GM18907 (cell line): Measurements from ENCODE around the gene COL27A1.
"Not testable (repeated sequence)": the region's sequence is repeated elsewhere in the genome, so short reads cannot be mapped to it uniquely, and the experiment has no call there.

Experiments used
- ATAC-seq: cut with Tn5 transposase; IDR thresholded peaks from one replicate; pipeline ENCODE4 v1.9.1; 2021; ENCODE audit warnings: mild to moderate bottlenecking, moderate library complexity; ENCODE audit not compliant: unreplicated experiment

COL27A1 gene

GRCh38 chr9:114331229-114332195, 176.2 kb downstream of the COL27A1 start:
- ATAC-seq: not testable (repeated sequence)

DNA sequence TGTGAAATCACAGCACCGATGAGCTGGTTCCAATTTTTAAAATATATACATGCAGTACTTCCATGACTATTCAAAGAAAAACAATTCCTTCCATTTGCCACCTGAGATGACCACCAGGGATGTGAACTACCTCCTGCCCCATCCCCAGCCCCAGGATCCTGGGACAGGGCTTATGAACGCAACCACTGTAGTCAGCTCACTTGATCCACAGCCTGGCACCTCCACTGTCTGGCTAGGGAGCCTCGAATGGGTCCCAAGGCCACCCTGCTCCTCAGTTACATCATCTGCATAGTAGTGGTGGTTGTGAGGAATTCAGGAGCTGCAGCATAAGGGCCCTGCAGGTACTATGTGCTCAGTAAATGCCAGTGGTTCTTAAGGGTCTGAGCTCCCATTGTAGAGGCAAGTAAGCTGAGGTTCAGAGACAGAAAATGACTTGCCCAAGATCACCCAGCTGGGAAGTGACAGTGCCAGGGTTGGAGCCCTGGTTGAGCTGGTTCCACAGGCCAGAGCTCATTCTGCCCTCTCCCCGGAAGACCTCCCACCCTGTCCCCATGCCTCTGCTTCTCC, 177.2 kb downstream of the COL27A1 start:
- not testable (repeated sequence) for ATAC-seq

DNA sequence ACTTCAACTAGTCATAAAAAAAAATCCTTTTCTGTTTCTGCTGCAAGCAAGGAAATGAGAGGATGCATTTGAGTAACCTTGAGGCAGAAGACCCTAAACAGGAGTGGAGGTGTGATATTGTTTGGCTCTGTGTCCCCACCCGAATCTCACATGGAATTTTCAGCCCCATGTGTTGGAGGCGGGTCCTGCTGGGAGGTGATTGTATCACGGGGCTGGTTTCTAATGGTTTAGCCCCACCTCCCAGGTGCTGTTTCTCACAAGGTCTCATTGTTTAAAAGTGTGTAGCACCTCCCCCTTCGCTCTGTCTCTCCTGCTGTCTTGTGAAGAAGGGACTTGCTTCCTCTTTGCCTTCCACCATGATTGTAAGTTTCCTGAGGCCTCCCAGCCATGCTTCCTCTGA, 178.4 kb downstream of the COL27A1 start:
- ATAC-seq: not testable (repeated sequence)

DNA sequence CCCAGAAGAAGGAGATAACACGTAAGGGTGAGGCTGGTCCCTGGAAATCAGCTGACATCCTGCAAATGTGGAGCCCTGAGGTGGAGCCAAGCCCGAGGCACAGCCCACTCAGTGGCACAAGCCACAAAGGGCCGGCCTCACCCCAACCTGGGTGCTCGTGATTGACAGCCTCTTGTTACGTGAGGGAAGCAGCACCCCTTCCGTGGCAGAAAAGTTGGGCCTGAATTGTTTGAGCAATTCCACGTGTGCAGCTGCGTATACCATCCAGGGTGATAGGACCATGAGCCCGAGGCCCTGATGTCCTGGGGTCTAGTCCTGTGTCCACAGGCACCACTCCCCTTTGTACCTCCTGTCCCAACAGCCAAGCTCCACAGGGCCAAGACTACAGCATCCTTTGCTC, 179.2 kb downstream of the COL27A1 start:
- ATAC-seq: no peak

DNA sequence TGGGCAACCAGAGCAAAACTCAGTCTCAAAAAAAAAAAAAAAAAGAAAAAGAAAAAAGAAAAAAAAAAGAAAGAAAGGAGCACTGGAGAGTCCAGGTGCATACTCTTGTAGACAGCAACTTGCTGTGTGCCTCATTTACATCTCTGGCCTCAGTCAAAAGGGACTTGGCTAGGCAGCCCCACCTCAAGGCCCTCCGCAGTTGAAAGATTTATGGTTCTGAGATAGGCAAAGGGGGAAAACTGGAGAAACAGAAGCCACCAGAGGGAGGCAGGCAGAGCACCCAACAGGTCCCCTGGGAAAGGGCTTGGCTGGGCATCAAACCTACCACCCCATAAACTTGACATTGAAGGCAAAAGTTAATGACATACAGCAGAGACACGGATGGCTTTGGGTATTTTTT, 180.4 kb downstream of the COL27A1 start:
- no peak for ATAC-seq

DNA sequence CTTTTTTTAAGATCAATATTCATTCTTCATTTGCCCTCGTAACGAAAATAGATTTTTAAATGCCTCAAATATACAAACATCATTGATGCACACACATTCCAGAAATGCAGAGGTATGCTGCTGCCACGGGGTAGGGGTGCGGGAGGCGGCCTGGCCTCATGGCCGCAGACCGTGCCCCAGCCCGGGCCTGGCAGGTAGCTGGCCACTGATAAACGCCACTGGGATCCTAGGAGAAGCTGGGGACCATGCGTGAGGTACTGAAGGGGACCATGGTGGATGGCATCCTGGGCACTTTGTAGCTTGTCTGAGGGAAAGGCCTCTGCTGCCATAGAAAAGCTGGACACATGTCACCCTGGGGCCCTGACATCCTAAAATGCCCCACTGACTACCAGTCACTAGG, 180.8 kb downstream of the COL27A1 start:
- ATAC-seq: no peak

GRCh38 chr9:114336699-114337395, 181.5 kb downstream of the COL27A1 start:
- no peak for ATAC-seq

DNA sequence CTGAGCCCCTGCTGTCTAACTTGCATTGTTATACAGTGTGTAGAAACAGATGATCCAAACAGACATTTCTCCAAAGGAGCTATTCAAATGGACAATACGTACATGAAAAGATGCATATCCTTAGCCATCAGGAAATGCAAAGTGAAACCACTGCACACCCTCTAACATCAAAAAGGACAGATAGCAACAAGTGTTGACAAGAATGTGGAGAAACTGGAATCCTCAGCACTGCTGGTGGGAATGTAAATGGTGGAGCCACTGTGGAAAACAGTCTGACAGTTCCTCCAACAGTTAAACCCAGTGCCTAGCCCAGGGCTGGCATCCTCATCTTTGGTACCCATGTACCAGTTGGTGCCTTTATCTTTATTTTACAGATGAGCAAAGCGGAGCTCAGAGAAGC, 182.8 kb downstream of the COL27A1 start:
- no peak for ATAC-seq

DNA sequence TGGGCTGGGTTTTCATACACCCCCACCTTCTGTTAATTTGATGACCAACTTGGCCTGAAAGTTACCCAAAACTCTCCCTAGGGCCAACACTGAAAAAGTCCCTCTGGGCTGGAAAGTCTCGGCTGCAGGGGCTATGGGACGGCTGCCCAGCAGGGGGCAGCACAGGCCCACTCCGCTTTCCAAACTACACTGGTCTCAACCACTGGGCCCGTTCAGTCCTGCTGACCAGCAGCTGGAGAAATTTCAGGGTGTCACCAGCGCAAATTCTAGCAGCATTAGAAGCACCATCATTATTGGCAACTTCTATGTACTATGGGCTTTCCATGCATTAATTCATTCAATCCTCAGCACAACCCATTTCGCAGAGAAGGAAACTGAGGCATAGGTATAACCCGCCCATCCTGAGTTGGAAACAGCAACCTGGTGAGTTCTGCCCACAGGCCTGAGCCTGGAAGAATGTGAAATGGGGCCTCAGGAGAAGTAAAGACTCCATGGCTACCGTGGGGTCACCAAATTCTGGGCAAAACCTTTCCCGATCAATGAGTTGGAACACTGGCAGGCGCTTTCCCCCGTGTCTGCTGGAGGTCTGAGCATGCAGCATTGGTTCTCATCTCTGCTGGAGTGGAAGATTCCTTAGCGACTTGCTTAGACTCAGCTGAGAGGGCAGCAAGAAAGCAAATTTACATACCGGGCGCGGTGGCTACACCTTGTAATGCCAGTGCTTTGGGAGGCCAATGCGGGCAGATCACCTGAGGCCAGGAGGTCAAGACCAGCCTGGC, 184.0 kb downstream of the COL27A1 start:
- peak; percentile 56 for ATAC-seq

DNA sequence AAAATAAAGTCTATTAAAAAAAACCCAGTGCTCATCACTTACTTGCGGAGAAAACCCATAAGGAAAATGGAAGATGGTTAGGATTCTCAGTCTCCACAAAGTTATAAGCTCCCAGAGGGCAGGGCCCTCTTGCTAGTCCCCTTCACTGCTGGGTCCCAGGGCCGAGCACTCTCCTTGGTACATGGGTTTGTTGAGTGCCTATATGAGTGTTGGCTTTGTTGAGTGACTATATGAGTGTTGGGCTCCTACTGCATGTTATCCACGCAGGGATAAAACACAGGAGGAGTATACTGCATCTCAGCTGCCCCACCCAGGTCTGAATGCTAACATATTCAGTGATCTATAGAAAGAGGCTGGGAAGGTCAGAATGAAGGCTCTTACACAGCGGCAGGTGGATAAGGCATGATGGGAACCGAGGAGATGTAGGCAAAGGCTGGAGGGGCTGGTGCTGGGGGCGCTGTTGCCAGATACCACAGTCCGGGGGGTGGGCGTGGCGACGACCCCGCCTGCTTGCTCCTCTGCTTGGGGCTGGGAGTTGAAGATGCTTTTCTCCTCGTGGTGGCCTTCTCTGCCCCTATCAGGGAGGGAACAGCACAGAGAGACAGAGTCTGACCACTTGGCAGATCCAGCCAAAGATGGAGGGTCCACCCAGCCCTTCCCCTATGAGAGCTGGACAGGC, 186.0 kb downstream of the COL27A1 start:
- no peak for ATAC-seq

- no peak for ATAC-seq
These were observed 186.7 kb downstream of the COL27A1 start for GRCh38 chr9:114341991-114342390.

DNA sequence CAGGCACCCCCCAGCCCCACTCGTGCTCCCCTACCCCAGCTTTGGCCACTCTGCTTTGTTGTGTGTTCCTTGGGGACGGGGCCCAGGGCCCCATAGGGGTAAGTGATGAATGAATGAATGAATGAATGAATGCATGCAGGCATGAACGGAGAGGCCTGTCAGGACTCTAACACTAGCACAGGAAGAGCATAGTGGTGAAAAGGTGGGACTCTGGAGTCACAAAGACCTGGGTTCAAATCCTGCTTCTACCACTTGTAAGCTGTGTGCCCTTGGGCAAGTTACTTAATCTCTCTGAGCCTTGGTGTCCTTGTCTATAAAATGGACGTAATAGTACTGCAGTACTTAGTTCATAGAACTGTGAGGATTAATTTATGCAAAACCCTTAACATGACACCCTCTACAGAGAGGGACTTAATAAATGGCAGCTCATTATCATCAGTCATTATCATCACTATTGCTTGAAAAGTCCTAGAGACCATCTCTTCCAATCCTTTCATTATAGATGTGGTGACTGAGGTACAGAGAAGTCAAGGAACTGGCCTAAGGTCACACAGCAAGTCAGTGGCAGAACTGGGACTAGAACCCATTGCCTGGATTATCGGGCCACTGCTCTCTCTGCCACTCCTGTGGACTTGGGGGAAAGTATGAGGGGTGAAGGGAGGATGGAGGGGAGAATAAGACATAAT, 187.6 kb downstream of the COL27A1 start:
- no peak for ATAC-seq

GRCh38 chr9:114343471-114344187, 188.3 kb downstream of the COL27A1 start:
- no peak for ATAC-seq

DNA sequence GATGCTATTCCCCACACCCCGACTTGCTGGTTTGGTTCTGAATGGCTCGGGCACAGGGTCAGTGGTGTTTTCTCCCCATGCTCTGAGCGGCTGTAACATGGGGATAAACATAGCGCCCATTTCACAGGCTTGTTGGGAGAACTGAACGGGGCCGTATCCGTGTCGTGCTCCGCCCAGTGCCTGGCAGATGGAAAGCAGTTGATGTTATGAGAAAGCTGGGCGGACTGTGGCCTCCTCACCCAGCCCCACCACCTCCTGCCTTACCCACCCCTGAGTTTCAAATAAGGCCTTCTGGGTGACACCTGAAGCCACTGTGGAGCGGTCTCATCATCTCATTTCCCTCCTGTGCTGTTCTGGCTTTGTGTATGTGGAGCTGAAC, 188.8 kb downstream of the COL27A1 start:
- ATAC-seq: no peak

DNA sequence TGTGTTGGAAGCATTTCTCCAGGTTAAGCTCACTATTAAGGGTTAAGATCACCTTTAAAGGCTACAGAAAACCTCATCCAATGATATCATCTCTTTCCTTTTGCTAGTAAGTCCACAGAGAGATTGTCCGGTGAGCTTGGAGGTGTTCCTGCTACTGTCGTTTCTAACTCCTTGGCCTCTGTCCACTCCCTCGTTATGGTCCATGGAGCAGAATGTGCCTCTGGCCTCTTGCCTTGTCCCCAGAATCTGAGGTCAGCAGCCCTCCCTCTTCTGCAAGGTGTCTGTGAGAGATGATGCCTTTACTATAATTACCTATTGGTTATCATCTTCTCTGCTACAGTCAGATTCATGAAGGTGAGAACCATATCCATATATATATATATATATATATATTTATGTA, 189.4 kb downstream of the COL27A1 start:
- no peak for ATAC-seq

DNA sequence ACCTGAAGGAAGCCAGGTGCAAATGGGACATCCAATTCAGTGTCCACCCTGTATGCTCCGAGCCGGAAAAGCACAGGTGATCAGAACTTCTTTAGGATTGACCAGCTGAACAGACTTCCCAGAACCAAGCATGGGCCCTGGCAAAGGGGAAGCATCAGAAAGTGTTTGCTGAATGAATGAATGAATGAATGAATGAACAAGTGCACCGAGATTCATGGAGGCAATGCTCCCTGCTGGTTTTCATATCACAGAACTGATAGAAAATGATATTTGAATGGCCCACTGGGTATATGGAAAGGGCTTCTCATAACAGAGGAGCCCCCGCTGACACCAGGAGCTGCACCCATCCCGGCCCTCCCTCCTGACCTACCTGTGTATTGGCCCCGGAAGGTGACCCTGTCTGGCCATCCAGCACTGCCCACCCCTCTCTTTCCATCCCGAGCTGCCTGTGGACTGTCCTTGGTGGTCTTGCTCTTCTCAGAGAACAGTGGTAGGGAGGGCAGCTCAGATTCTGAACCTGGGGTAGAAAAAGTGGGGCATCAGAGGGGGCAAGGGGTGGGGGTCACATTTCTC, 190.2 kb downstream of the COL27A1 start:
- ATAC-seq: no peak

- no peak for ATAC-seq
These were observed 190.8 kb downstream of the COL27A1 start for GRCh38 chr9:114346146-114346545.

DNA sequence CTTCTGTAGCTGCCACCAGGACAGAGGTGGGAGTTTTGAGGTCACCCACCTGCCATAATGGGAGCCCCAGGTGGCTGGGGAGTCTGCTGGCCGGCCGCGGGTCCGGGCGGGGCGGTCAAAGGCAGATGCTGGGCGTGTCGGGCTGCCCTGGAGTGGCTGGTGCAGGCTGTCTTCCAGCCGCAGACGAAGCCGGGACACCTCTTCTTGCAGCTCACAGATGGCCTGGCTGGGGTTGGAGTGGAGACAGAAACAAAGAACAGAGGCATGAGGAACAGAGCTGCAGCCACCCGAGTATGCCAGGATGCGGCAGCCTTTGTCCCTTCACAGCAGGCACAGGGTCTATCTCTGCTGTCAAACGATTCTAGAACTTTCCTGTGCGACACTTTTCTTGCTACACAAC, 192.3 kb downstream of the COL27A1 start:
- no peak for ATAC-seq
